ENCODE results near the gene HK1.

The HK1 gene

GRCh38 chr10:69415049-69415448 lies 136.8 kb downstream of the HK1 start:
- no peak for DNase-seq (ENCODE audit: low read depth)
- H3K4me3 ChIP-seq (ENCODE audit: low read depth, low read length): no peak overlapping the region
- TF ChIP-seq CTCF (IDR thresholded peaks at IDR 0.05; ENCODE audit: low read depth, low read length, missing control alignments): no peak

- no peak for DNase-seq (ENCODE audit: low read depth)
- H3K4me3 ChIP-seq (ENCODE audit: low read depth, low read length): no peak overlapping the region
- TF ChIP-seq CTCF (IDR thresholded peaks at IDR 0.05; ENCODE audit: low read depth, low read length, missing control alignments): no peak
These were observed 137.7 kb downstream of the HK1 start for GRCh38 chr10:69415951-69416350.

- no peak within 1 kb of the TSS for H3K4me3 ChIP-seq (ENCODE audit: low read depth, low read length)
- no peak for DNase-seq (ENCODE audit: low read depth)
- TF ChIP-seq CTCF (IDR thresholded peaks at IDR 0.05; ENCODE audit: low read depth, low read length, missing control alignments): no peak
These were observed 138.4 kb downstream of the HK1 start, which contains the start of gene TACR2 for GRCh38 chr10:69416695-69417094. Gene TACR2, minus strand, starts transcription at chr10:69416918. Its CDS starts 595 bp downstream, at chr10:69416323.

- no peak overlapping the region for H3K4me3 ChIP-seq (ENCODE audit: low read depth, low read length)
- TF ChIP-seq CTCF (IDR thresholded peaks at IDR 0.05; ENCODE audit: low read depth, low read length, missing control alignments): no peak
- no peak for DNase-seq (ENCODE audit: low read depth)
These were observed 139.2 kb downstream of the HK1 start for GRCh38 chr10:69417542-69417941.

- no peak for DNase-seq (ENCODE audit: low read depth)
- no peak for TF ChIP-seq CTCF (IDR thresholded peaks at IDR 0.05; ENCODE audit: low read depth, low read length, missing control alignments)
- no peak overlapping the region for H3K4me3 ChIP-seq (ENCODE audit: low read depth, low read length)
These were observed 139.9 kb downstream of the HK1 start for GRCh38 chr10:69418052-69418752.

GRCh38 chr10:69419096-69419743 lies 140.9 kb downstream of the HK1 start:
- no peak for DNase-seq (ENCODE audit: low read depth)
- H3K4me3 ChIP-seq (ENCODE audit: low read depth, low read length): no peak overlapping the region
- TF ChIP-seq CTCF (IDR thresholded peaks at IDR 0.05; ENCODE audit: low read depth, low read length, missing control alignments): no peak

- TF ChIP-seq CTCF (IDR thresholded peaks at IDR 0.05; ENCODE audit: low read depth, low read length, missing control alignments): no peak
- H3K4me3 ChIP-seq (ENCODE audit: low read depth, low read length): no peak overlapping the region
- no peak for DNase-seq (ENCODE audit: low read depth)
These were observed 141.4 kb downstream of the HK1 start for GRCh38 chr10:69419744-69420126.

Data from GM12864 (cell line).